HG03442 (cell line): ENCODE data around the gene DEFB119.
"Not testable (repeated sequence)": the region's sequence is repeated elsewhere in the genome, so short reads cannot be mapped to it uniquely, and the experiment has no call there.

Experiments used
- ATAC-seq: cut with Tn5 transposase; IDR thresholded peaks from one replicate; pipeline ENCODE4 v1.9.1; 2021; ENCODE audit warnings: mild to moderate bottlenecking, moderate library complexity; ENCODE audit not compliant: unreplicated experiment

Gene DEFB119

GRCh38 chr20:31390490-31390889, at the start of gene DEFB119:
Gene DEFB119 (minus strand): TSS chr20:31390590. CDS start chr20:31390483, 107 bp downstream.
- ATAC-seq, result no peak

- no peak for ATAC-seq
Measured at GRCh38 chr20:31430568-31431115, 40.3 kb upstream of the DEFB119 start.

- ATAC-seq, result not testable (repeated sequence)
Measured at GRCh38 chr20:31427576-31427975, 37.2 kb upstream of the DEFB119 start.

- ATAC-seq, result not testable (repeated sequence)
Measured at GRCh38 chr20:31426891-31427551, 36.6 kb upstream of the DEFB119 start.

- no peak for ATAC-seq
Measured at GRCh38 chr20:31425797-31426196, 35.4 kb upstream of the DEFB119 start.

- no peak for ATAC-seq
Measured at GRCh38 chr20:31418307-31418706, 27.9 kb upstream of the DEFB119 start.

GRCh38 chr20:31415653-31416052, 25.3 kb upstream of the DEFB119 start:
- no peak for ATAC-seq

- ATAC-seq, result no peak
Measured at GRCh38 chr20:31414381-31414780, 24.0 kb upstream of the DEFB119 start.

GRCh38 chr20:31410011-31410410, 19.6 kb upstream of the DEFB119 start:
- ATAC-seq, result no peak

GRCh38 chr20:31406115-31406514, 15.7 kb upstream of the DEFB119 start, which contains the start of gene DEFB121:
Gene DEFB121 (minus strand): TSS chr20:31406215. CDS start chr20:31406152, 63 bp downstream.
- no peak for ATAC-seq

- no peak for ATAC-seq
Measured at GRCh38 chr20:31403886-31404285, 13.5 kb upstream of the DEFB119 start.

- ATAC-seq, result no peak
Measured at GRCh38 chr20:31394900-31395299, 4.5 kb upstream of the DEFB119 start.

GRCh38 chr20:31392836-31393235, 2.4 kb upstream of the DEFB119 start:
- ATAC-seq, result no peak

- ATAC-seq, result no peak
Measured at GRCh38 chr20:31374346-31374745, 16.0 kb downstream of the DEFB119 start.

GRCh38 chr20:31368301-31368700, 22.1 kb downstream of the DEFB119 start, which contains the start of gene DEFB118:
Gene DEFB118 (plus strand): TSS chr20:31368601. CDS start chr20:31368651, 50 bp downstream.
- no peak for ATAC-seq

GRCh38 chr20:31364272-31364671, 26.1 kb downstream of the DEFB119 start:
- ATAC-seq, result not testable (repeated sequence)

- ATAC-seq, result no peak
Measured at GRCh38 chr20:31363295-31363694, 27.1 kb downstream of the DEFB119 start.

- no peak for ATAC-seq
Measured at GRCh38 chr20:31355981-31356380, 34.4 kb downstream of the DEFB119 start.

GRCh38 chr20:31341470-31341869, 48.9 kb downstream of the DEFB119 start:
- ATAC-seq, result no peak

GRCh38 chr20:31330893-31331292, 59.5 kb downstream of the DEFB119 start:
- ATAC-seq, result no peak
